Fibroblast of pulmonary artery (primary cell): Measurements from ENCODE around the gene PLEKHO2.

Source experiments
- DNase-seq: peaks from one replicate; pipeline ENCODE4 v3.0.0-alpha.2; 2010; ENCODE audit warnings: low read depth
- H3K4me3 ChIP-seq: replicated peaks from 2 replicates; pipeline ENCODE4 v1.5.1; 2011; ENCODE audit warnings: low read depth, mild to moderate bottlenecking, control low read depth, low read length, moderate library complexity
- CTCF ChIP-seq: IDR thresholded peaks from 2 replicates; pipeline ENCODE4 v1.5.1; 2011; ENCODE audit warnings: mild to moderate bottlenecking, control low read depth, low read length, inconsistent platforms; ENCODE audit errors: missing control alignments

PLEKHO2 gene

GRCh38 chr15:64901141-64901540 lies 59.4 kb downstream of the PLEKHO2 start:
- H3K4me3 ChIP-seq = no peak overlapping the region
- no peak for DNase-seq
- TF ChIP-seq CTCF = no peak

GRCh38 chr15:64901914-64902313 lies 60.2 kb downstream of the PLEKHO2 start:
- no peak for DNase-seq
- H3K4me3 ChIP-seq = no peak overlapping the region

GRCh38 chr15:64902863-64903262 lies 61.1 kb downstream of the PLEKHO2 start:
- TF ChIP-seq CTCF = no peak
- no peak overlapping the region for H3K4me3 ChIP-seq
- DNase-seq = peak; percentile 29

More at GRCh38 chr15:64901914-64902313, 60.2 kb downstream of the PLEKHO2 start:
- no peak for TF ChIP-seq CTCF

- no peak for TF ChIP-seq CTCF
Measured at GRCh38 chr15:64903326-64903950, 61.7 kb downstream of the PLEKHO2 start.

GRCh38 chr15:64904189-64904588 lies 62.5 kb downstream of the PLEKHO2 start:
- H3K4me3 ChIP-seq = no peak overlapping the region
- no peak for DNase-seq
- no peak for TF ChIP-seq CTCF

More at GRCh38 chr15:64903326-64903950, 61.7 kb downstream of the PLEKHO2 start:
- no peak overlapping the region for H3K4me3 ChIP-seq
- DNase-seq = peak; percentile 36

- H3K4me3 ChIP-seq = peak overlapping the region; percentile 21
- peak; percentile 76 for DNase-seq
- peak; percentile 89 for TF ChIP-seq CTCF
Measured at GRCh38 chr15:64905119-64905831, 63.6 kb downstream of the PLEKHO2 start.
